ENCODE data around the gene RNU6-9.
A peak's percentile ranks its signal among the peaks of the same experiment; 100 is the strongest.

Gene RNU6-9

DNA sequence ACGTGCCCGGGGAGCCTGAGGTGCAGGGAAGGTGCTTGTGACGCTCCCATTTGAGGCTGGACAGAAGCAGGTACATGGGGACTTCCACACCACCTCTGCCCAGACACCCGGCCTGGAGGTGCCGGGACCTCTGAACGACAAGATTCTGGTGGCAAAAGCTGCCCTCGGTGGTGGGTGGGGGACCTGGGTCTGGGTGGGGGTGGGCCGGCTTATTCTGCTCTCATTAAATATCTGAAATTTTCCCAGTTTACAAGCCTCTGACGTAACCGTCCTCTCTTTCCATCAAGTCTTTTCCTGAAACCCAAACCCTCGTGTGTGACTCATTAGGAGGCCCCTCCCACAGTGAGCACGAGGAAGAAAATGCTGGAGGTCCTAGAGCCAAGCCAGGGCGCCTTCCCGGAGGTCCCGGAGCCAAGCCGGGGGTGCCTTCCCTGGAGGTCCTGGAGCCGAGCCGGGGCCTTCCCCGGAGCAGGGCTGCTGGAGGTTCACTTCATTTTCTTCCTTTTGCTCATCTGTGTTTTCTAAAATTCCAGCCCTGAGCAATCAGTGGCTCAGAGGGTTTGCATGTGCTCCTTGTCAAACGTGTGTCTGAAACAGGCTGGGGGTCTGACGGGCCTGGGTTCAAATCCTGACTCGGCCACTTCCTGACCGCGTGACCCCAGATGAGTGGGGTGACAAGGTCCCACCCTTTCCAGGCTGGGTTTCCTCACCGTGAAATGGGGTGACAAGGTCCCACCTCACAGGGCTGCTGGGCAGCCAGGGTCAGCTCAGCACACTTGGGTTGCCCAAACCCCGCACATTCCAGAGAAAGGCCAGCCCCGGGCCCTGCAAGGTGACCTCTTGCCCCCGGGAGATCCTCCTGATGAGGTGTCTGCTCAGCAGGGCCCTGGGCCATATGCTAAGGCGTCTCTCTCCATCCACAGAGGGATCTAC lies 23.8 kb upstream of the RNU6-9 start (continued):
- TF ChIP-seq ZBTB8A (tag by site-specific recombination; IDR thresholded peaks at IDR 0.05) (no peak), BCL11A (tag by site-specific recombination; IDR thresholded peaks at IDR 0.05; ENCODE audit: low read depth) (no peak), ZSCAN30 (tag by site-specific recombination; IDR thresholded peaks at IDR 0.05) (no peak), MEIS1 (CRISPR knock-in tag; IDR thresholded peaks at IDR 0.05; ENCODE audit: borderline replicate concordance) (no peak), ZFP69B (tag by site-specific recombination; IDR thresholded peaks at IDR 0.05) (no peak), ZFP41 (tag by site-specific recombination; IDR thresholded peaks at IDR 0.05; ENCODE audit: borderline replicate concordance) (no peak), SP2 (tag by site-specific recombination; IDR thresholded peaks at IDR 0.05) (peak; percentile 15; the same call in 1 of the 2 replicates), ZNF266 (tag by site-specific recombination; IDR thresholded peaks at IDR 0.05; ENCODE audit: low read depth) (no peak), ZNF473 (tag by site-specific recombination; IDR thresholded peaks at IDR 0.05) (no peak), ZEB2 (tag by site-specific recombination; IDR thresholded peaks at IDR 0.05) (no peak), ZNF48 (tag by site-specific recombination; IDR thresholded peaks at IDR 0.05) (no peak), SALL2 (tag by site-specific recombination; IDR thresholded peaks at IDR 0.05; ENCODE audit: borderline replicate concordance) (no peak), YY2 (tag by site-specific recombination; IDR thresholded peaks at IDR 0.05) (no peak), MZF1 (tag by site-specific recombination; IDR thresholded peaks at IDR 0.05; ENCODE audit: borderline replicate concordance) (no peak), ZIC2 (tag by site-specific recombination; IDR thresholded peaks at IDR 0.05) (peak; percentile 34; the same call in 1 of the 2 replicates), ZNF629 (tag by site-specific recombination; IDR thresholded peaks at IDR 0.05) (peak; percentile 53), IKZF3 (tag by site-specific recombination; IDR thresholded peaks at IDR 0.05) (peak; percentile 61), ZNF660 (tag by site-specific recombination; IDR thresholded peaks at IDR 0.05) (no peak), ZNF626 (tag by site-specific recombination; IDR thresholded peaks at IDR 0.05) (no peak), SP3 (tag by site-specific recombination; IDR thresholded peaks at IDR 0.05) (no peak), GLIS2 (tag by site-specific recombination; IDR thresholded peaks at IDR 0.05) (peak; percentile 67), GFI1B (tag by site-specific recombination; IDR thresholded peaks at IDR 0.05) (no peak)
- TF ChIP-seq, protein P1, sequence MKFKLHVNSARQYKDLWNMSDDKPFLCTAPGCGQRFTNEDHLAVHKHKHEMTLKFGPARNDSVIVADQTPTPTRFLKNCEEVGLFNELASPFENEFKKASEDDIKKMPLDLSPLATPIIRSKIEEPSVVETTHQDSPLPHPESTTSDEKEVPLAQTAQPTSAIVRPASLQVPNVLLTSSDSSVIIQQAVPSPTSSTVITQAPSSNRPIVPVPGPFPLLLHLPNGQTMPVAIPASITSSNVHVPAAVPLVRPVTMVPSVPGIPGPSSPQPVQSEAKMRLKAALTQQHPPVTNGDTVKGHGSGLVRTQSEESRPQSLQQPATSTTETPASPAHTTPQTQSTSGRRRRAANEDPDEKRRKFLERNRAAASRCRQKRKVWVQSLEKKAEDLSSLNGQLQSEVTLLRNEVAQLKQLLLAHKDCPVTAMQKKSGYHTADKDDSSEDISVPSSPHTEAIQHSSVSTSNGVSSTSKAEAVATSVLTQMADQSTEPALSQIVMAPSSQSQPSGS (tag by site-specific recombination; IDR thresholded peaks at IDR 0.05; ENCODE audit: low read depth): peak; percentile 65
- TF ChIP-seq, protein P2, sequence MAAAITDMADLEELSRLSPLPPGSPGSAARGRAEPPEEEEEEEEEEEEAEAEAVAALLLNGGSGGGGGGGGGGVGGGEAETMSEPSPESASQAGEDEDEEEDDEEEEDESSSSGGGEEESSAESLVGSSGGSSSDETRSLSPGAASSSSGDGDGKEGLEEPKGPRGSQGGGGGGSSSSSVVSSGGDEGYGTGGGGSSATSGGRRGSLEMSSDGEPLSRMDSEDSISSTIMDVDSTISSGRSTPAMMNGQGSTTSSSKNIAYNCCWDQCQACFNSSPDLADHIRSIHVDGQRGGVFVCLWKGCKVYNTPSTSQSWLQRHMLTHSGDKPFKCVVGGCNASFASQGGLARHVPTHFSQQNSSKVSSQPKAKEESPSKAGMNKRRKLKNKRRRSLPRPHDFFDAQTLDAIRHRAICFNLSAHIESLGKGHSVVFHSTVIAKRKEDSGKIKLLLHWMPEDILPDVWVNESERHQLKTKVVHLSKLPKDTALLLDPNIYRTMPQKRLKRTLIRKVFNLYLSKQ (tag by site-specific recombination; IDR thresholded peaks at IDR 0.05; ENCODE audit: borderline replicate concordance): no peak
- TF ChIP-seq, protein P3, sequence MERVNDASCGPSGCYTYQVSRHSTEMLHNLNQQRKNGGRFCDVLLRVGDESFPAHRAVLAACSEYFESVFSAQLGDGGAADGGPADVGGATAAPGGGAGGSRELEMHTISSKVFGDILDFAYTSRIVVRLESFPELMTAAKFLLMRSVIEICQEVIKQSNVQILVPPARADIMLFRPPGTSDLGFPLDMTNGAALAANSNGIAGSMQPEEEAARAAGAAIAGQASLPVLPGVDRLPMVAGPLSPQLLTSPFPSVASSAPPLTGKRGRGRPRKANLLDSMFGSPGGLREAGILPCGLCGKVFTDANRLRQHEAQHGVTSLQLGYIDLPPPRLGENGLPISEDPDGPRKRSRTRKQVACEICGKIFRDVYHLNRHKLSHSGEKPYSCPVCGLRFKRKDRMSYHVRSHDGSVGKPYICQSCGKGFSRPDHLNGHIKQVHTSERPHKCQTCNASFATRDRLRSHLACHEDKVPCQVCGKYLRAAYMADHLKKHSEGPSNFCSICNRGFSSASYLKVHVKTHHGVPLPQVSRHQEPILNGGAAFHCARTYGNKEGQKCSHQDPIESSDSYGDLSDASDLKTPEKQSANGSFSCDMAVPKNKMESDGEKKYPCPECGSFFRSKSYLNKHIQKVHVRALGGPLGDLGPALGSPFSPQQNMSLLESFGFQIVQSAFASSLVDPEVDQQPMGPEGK (tag by site-specific recombination; IDR thresholded peaks at IDR 0.05): peak; percentile 60; the same call in 1 of the 2 replicates
- TF ChIP-seq, protein P4, sequence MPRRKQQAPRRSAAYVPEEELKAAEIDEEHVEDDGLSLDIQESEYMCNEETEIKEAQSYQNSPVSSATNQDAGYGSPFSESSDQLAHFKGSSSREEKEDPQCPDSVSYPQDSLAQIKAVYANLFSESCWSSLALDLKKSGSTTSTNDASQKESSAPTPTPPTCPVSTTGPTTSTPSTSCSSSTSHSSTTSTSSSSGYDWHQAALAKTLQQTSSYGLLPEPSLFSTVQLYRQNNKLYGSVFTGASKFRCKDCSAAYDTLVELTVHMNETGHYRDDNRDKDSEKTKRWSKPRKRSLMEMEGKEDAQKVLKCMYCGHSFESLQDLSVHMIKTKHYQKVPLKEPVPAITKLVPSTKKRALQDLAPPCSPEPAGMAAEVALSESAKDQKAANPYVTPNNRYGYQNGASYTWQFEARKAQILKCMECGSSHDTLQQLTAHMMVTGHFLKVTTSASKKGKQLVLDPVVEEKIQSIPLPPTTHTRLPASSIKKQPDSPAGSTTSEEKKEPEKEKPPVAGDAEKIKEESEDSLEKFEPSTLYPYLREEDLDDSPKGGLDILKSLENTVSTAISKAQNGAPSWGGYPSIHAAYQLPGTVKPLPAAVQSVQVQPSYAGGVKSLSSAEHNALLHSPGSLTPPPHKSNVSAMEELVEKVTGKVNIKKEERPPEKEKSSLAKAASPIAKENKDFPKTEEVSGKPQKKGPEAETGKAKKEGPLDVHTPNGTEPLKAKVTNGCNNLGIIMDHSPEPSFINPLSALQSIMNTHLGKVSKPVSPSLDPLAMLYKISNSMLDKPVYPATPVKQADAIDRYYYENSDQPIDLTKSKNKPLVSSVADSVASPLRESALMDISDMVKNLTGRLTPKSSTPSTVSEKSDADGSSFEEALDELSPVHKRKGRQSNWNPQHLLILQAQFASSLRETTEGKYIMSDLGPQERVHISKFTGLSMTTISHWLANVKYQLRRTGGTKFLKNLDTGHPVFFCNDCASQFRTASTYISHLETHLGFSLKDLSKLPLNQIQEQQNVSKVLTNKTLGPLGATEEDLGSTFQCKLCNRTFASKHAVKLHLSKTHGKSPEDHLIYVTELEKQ (tag by site-specific recombination; IDR thresholded peaks at IDR 0.05; ENCODE audit: borderline replicate concordance): no peak
- TF ChIP-seq, protein P5, sequence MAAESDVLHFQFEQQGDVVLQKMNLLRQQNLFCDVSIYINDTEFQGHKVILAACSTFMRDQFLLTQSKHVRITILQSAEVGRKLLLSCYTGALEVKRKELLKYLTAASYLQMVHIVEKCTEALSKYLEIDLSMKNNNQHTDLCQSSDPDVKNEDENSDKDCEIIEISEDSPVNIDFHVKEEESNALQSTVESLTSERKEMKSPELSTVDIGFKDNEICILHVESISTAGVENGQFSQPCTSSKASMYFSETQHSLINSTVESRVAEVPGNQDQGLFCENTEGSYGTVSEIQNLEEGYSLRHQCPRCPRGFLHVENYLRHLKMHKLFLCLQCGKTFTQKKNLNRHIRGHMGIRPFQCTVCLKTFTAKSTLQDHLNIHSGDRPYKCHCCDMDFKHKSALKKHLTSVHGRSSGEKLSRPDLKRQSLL (tag by site-specific recombination; IDR thresholded peaks at IDR 0.05): peak; percentile 100
- TF ChIP-seq, protein P6, sequence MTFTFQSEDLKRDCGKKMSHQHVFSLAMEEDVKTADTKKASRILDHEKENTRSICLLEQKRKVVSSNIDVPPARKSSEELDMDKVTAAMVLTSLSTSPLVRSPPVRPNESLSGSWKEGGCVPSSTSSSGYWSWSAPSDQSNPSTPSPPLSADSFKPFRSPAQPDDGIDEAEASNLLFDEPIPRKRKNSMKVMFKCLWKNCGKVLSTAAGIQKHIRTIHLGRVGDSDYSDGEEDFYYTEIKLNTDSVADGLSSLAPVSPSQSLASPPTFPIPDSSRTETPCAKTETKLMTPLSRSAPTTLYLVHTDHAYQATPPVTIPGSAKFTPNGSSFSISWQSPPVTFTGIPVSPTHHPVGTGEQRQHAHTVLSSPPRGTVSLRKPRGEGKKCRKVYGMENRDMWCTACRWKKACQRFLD (tag by site-specific recombination; IDR thresholded peaks at IDR 0.05): no peak
